ENCODE results near the gene PRIMA1. TPM values are rescaled to one million over a fixed set of nuclear protein-coding genes. Genes with fewer than 3 reads are reported as not detected.

The PRIMA1 gene
- total RNA-seq, 1 donor from 2014 or later = 1.9 TPM

DNA sequence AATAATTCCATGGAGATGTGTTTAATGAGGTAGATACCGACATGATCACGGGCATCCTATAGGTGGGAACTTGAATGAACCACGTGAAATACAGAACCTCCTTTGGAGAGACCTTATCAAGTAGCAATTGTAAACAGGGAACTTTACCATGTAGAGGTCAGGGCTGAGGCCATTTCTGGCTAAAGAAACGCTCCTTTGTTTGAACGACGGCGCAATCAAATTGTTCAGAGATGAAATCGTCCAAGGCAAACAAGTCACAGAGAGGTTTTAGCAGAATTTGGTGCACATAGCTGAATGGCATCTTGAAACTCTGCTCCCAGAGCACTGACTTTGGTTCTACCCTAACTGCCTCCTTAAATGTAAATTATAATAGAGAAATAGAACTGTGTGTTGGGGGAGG is 9.8 kb downstream of the PRIMA1 start:
- no peaks in the 10 kb centered on the region for H3K9me3 ChIP-seq
- intact Hi-C loops (cut with DNase I) = no loop called here
- H3K4me3 ChIP-seq = no peak overlapping the region
- TF ChIP-seq CTCF (IDR thresholded peaks at IDR 0.05) = no peak
- H3K4me1 ChIP-seq = no peaks in the 10 kb centered on the region
- no peaks in the 10 kb centered on the region for H3K36me3 ChIP-seq
- ATAC-seq (no peak), DNase-seq (no peak)
- no peak overlapping the region for H3K27ac ChIP-seq
- no peaks in the 10 kb centered on the region for H3K27me3 ChIP-seq

GRCh38 chr14:93775744-93776143 is 12.5 kb downstream of the PRIMA1 start:
- TF ChIP-seq CTCF (IDR thresholded peaks at IDR 0.05) = no peak
- Histone ChIP-seq H3K27ac (no peak overlapping the region), H3K9me3 (no peaks in the 10 kb centered on the region), H3K4me3 (no peak overlapping the region), H3K27me3 (no peaks in the 10 kb centered on the region), H3K4me1 (no peaks in the 10 kb centered on the region), H3K36me3 (no peaks in the 10 kb centered on the region)
- no peak for ATAC-seq
- intact Hi-C loops (cut with DNase I) = no loop called here
- DNase-seq = no peak

DNA sequence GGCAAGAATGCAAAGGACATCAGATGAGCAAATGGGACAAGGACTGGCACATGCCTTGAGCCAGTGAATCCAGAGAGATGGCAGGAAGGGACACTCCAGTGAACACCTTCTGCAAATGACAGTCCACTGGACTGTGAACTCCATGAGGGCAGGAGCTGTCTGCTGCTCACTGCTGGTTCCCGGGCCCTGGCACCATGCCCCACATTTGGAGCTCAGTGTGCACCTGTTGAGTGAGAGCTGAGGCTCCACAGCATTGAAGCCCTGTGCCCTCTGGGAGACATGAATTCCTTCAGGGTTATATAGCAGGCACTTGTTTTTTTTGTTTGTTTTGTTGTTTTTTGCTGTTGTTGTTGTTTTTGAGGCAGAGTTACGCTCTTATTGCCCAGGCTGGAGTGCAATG is 13.1 kb downstream of the PRIMA1 start:
- Histone ChIP-seq H3K4me3 (no peak overlapping the region), H3K36me3 (no peaks in the 10 kb centered on the region), H3K9me3 (no peaks in the 10 kb centered on the region), H3K4me1 (no peaks in the 10 kb centered on the region), H3K27ac (no peak overlapping the region), H3K27me3 (no peaks in the 10 kb centered on the region)
- DNase-seq = no peak
- intact Hi-C loops (cut with DNase I) = no loop called here
- TF ChIP-seq CTCF (IDR thresholded peaks at IDR 0.05) = no peak
- no peak for ATAC-seq

DNA sequence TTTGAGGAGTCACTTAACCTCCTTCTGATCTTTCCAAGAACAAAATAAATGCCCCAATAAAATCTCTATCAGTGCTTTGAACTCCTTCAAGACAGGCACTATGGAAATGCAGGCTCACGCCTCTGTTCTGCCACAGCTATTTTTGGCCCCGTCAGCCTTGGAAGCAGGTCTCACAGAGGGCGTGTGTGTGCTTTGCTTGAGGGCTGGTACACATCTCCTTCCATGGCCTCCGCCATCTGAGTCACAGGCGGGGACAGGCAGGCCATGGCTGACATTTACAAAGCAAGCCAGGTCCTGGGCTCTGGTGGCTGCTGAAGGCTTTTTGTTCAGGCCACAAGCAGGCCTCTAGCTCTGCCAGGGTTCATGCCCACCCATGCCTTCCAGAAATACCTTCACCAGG is 16.0 kb downstream of the PRIMA1 start:
- intact Hi-C loops (cut with DNase I) = no loop called here
- DNase-seq (no peak), ATAC-seq (no peak)
- Histone ChIP-seq H3K27me3 (no peaks in the 10 kb centered on the region), H3K27ac (no peak overlapping the region), H3K36me3 (no peaks in the 10 kb centered on the region), H3K4me3 (no peak overlapping the region), H3K4me1 (no peaks in the 10 kb centered on the region), H3K9me3 (no peaks in the 10 kb centered on the region)
- no peak for TF ChIP-seq CTCF (IDR thresholded peaks at IDR 0.05)

- Histone ChIP-seq H3K27ac (no peak overlapping the region), H3K36me3 (no peaks in the 10 kb centered on the region), H3K4me3 (no peak overlapping the region), H3K9me3 (no peaks in the 10 kb centered on the region), H3K4me1 (no peaks in the 10 kb centered on the region), H3K27me3 (no peaks in the 10 kb centered on the region)
- DNase-seq (no peak), ATAC-seq (no peak)
- intact Hi-C loops (cut with DNase I) = no loop called here
- no peak for TF ChIP-seq CTCF (IDR thresholded peaks at IDR 0.05)
Measured at GRCh38 chr14:93765970-93766369, 22.3 kb downstream of the PRIMA1 start.

DNA sequence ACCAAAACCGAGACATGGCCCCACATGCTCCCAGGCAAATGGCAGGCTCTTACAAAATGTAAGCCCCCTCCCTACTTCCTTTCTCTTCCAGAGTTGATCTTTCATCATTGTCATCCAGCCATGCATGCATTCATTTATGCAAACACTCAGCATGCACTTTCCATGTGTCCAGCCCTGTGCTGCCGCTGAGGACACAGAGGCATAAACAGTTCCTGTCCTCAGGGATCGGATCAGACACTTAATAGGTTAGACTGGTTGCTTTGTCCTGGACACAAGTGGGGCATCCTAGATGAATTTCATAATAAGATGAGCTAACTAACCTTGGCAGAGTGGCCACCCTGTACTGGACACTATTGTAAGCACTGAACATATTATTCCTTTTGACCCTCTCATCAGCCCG is 23.1 kb downstream of the PRIMA1 start:
- Histone ChIP-seq H3K36me3 (no peaks in the 10 kb centered on the region), H3K4me1 (no peaks in the 10 kb centered on the region), H3K4me3 (no peak overlapping the region), H3K27ac (no peak overlapping the region), H3K9me3 (no peaks in the 10 kb centered on the region), H3K27me3 (no peaks in the 10 kb centered on the region)
- no peak for TF ChIP-seq CTCF (IDR thresholded peaks at IDR 0.05)
- DNase-seq (no peak), ATAC-seq (no peak)
- intact Hi-C loops (cut with DNase I) = no loop called here
